GM10847 (cell line): ENCODE measurements around the gene OR52I1.

ENCODE experiments used
- POLR2A ChIP-seq: IDR thresholded peaks from 2 replicates; pipeline ENCODE4 v1.6.1; 2011; ENCODE audit not compliant: insufficient read length; ENCODE audit errors: extremely low read depth

OR52I1 gene, protein sequence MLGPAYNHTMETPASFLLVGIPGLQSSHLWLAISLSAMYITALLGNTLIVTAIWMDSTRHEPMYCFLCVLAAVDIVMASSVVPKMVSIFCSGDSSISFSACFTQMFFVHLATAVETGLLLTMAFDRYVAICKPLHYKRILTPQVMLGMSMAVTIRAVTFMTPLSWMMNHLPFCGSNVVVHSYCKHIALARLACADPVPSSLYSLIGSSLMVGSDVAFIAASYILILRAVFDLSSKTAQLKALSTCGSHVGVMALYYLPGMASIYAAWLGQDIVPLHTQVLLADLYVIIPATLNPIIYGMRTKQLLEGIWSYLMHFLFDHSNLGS

DNA sequence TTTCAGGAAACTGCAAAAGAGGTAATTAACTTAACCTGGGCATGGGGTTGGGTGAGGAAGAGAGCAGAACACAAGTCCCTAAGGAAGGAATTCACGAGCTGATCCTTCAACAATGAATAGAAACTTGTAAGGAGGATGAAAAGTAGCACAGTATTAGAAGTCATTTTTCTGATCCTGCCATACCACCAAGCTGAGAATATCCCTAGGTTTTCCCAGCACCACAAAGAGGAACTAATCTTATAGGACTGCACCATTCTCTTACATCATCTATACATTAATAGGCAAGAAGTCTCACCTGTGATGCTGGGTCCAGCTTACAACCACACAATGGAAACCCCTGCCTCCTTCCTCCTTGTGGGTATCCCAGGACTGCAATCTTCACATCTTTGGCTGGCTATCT, at the start of gene OR52I1:
Gene OR52I1 (plus strand): TSS at position 301 of the 400 bp plus-strand sequence. CDS start 0 bp downstream, at position 301.
- TF ChIP-seq POLR2A = no peak

DNA sequence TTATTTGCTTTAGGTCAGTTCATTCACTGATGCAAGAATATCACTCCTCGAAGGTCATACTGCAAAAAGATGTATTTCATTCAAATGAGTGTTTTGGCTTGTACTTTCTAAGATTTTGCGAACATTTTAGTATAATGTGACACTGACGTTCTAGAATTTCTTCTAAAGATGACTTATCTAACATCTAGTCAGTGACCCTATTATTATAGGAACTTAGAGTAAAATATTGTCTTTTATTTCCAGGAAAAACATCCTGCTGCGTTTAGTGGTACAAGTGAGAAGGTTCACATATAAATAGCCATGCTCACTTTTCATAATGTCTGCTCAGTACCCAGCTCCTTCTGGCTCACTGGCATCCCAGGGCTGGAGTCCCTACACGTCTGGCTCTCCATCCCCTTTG, 48.9 kb upstream of the OR52I1 start, which contains the start of gene OR52M1:
Gene OR52M1 (plus strand): TSS at position 301 of the 400 bp plus-strand sequence. CDS start 0 bp downstream, at position 301.
- TF ChIP-seq POLR2A = no peak

DNA sequence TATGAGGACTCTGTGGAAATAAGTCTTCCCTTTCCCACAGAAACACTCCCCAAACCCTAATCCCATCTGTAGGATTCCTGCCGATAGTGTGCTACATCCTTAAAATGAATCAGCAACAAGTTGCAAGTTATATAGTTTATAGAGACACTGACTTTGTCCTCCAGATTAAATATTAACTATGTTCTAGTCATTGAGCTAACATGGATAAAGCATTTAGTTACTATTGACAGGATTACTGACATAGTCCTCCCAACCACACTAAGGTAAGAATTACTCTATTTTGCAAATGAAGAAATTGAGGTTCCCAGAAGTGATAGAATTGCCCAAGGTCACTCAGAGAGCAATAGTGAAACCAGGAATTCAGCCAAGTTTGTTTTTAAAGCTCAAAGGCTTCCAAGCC, 47.0 kb upstream of the OR52I1 start:
- TF ChIP-seq POLR2A = no peak

DNA sequence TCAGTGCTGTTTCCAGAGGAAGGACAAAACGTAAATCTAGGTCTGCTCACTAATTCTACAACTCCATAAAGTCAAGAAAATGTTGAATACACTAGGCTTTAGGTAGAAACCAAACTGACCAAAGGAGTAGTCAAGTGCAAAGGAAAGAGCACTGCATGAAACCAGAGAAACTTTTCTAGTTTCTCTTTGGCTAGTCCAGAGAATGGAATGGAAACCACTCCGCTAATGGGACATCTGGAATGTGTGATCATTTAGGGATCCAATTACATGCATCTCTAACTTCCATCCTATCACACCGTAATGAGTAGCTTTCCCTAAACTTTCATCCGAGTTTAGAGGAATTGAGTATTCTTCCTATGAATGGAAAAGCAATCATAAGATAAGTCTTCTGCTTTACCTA, 46.4 kb upstream of the OR52I1 start:
- no peak for TF ChIP-seq POLR2A

DNA sequence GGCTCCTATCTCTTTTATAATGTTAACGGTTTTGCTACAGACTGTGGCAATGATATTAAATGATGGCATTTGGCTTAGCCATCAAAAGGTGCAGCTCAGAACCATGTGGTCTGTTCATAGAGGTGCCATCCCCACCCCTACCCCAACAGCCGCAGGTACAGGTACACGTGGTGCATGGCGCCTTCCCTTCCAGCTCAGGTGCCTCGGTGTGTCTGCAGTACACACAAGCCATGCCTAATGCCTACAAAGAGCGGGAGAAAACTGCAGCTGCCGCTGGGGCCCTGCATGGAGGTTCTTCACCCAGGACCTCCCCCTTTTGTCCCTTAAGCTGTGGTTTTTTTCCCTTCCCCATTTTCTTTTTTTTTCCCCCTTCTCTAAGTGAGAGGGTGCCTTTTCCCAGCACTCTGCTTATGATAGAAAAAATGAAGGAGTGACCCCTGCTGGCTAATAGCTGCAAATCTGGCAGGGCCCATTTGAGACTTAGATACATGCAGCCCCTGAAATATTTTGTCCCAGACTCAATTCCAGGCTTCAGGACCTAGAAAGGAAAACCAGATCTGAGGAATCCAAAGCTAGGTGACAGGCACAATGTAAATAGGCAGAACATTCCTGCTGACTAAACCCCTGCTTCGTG, 42.4 kb upstream of the OR52I1 start:
- TF ChIP-seq POLR2A = no peak

DNA sequence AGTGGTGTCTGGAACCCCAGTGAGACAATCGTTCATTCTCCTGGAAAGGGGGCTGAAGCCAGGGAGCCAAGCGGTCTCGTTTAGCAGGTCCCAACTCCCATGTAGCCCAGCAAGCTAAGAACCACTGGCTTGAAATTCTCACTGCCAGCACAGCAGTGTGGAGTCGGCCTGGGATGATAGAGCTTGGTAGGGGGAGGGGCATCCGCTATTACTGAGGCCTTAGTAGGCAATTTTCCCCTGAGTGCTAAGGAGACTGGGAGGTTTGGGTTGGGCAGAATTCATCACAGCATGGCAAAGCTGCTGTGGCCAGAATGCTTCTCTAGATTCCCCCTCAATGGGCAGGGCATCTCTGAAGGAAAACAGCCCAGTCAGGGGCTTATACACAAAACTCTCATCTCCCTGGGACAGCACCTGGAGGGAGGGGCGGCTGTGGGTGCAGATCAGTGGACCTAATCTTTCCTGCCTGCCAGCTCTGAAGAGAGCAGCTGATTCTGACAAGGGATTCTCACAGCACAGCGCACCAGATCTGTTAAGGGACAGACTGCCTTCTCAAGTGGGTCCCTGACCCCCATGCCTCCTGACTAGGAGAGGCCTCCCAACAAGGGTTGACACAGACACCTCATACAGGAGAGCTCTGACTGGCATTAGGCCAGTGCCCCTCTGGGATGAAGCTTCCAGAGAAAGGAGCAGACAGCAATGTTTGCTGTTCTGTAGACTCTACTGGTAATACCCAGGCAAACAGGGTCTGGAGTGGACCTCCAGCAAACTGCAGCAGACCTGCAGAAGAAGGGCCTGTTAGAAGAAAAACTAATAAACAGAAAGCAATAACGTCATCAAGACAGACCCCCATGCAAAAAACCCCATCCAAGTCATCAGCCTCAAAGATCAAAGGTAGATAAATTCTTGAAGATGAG, 34.1 kb upstream of the OR52I1 start:
- no peak for TF ChIP-seq POLR2A

DNA sequence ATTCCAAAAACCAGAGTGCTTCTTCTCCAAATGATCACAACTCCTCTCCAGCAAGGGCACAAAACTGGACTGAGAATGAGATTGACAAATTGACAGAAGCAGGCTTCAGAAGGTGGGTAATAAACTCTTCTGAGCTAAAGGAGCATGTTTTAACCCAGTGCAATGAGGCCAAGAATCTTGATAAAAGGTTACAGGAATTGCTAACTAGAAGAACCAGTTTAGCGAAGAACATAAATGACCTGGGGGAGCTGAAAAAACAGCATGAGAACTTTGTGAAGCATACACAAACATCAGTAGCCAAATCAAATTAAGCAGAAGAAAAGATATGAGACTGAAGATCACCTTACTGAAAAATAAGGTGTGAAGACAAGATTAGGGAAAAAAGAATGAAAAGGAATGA, 33.4 kb upstream of the OR52I1 start:
- TF ChIP-seq POLR2A = no peak

DNA sequence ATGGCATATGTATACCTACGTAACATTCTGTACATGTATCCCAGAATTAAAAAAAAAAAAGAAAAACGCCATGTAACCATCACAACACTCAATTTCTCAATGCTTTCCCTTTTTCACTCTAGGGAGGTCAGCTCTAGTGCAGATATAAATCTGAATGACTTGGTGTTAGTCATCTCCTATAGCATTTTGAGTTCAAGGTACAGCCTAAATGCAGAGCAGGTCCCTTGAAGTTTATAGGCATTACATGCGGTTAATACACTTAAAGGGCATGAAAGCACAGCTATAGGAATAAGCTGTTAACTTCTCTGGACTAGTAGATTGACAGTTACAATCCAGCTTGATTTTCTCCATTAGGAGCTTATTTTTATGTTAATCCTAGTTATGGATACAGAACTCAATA, 28.5 kb upstream of the OR52I1 start:
- no peak for TF ChIP-seq POLR2A

DNA sequence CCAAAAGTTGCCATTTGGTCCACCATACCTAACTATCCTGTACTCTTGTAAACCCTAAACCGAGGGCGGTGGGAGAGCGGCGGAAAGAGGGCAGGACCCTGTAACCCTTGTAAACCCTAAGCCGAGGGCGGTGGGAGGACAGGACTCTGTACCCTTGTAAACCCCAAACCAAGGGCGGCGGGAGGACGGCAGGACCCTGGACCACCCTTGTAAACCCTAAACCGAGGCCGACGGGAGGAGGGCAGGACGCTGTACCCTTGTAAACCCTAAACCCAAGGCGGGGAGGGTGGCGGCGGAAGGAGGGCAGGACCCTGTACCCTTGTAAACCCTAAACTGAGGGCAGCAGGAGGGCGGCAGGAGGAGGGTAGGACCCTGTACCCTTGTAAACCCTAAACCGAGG, 24.8 kb upstream of the OR52I1 start:
- TF ChIP-seq POLR2A = no peak

DNA sequence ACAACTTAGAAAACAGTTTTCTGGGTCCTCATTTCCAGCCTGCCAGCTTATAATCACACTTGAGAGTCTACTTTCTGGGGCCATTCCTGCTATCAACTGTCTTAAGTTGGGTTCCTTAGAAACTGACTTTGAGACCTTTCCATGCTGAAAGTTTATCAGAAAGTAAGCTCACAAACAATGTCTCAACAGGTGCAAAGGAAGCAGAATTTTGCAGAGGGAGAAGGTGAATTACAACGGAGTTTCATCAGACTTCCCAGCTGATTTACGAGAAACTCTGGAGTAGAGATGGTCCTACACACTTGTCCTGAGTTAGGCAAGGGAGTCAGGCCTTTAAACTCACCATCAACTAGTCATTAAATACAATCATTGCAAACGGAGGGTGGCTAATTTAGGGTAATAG, 17.0 kb upstream of the OR52I1 start:
- no peak for TF ChIP-seq POLR2A

DNA sequence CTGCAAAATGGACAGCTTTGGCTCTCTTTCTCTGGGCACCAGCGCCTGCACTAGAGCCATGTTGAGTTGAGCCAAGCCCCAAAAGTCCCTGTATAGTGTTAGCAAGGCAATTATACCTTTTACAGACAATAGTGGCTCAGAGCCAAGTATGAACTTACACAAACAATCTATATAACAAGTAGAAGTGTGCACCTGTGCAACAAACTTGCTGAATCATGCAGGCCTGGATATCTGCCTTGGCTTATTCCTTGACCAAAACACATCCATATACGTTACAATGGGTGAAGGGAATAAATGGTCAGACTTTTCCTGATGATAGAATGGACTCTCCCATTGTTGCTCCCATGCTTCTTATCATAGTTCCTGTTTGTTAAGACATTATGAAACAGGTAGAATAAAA, 16.1 kb upstream of the OR52I1 start:
- TF ChIP-seq POLR2A = no peak

DNA sequence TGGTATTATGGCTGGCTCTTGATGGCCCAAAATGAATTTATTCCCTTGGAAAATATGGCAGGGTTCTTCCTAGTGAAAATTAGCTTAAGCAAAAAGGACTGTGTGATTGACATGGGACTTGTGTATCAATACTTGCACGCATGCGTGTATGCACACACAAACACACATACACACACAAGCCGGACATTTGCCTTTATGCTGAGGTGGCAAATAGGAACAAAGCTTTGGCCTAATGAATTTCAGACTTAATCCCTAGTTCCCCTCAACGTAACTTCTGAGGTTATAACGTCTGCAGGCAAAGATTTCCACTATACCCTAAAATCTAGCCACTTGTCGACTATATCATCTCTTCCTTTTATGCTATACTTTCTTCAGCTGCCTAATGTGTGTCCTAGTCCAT, 15.2 kb upstream of the OR52I1 start:
- TF ChIP-seq POLR2A = no peak

DNA sequence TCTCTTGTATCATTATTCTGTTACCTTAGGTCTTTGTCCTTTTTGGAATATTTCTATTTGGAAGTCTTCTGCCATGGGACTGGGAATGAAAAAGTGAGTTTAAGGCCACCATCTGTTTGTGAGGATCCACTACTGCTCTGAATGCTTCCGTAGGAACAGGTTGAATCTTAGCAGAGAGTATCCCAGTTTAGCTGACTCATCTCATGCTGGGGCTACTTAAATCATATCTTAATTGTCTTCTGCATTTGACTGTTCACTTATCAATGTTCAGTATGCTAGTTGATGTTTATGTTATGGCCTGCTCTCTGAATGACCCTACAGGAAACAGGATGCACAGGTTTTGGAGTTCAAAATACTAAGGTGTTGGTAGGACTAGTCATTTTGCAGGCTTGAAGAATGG, 13.7 kb upstream of the OR52I1 start:
- TF ChIP-seq POLR2A = no peak

DNA sequence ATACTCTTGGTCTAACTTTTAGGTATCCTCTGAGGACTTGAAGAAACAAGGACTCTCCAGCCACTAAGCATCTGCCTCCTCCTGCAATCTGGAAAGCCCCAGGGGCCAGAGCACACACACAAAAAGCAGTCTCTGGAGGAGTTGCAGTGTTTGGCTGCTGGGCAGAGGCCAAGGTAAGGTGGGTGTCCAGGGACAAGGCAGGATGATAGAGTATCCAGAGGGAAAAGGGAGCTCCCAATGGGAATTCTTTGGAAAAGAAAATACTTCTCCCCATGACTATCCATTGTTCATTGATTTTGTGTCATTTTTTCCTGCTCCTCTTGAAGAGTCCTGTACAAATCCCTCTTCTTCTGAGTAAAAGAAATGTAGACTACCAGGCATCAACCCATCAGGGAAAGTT, 12.4 kb upstream of the OR52I1 start, which contains the start of gene OR52I2:
Gene OR52I2 (plus strand): TSS at position 301 of the 400 bp plus-strand sequence.
- no peak for TF ChIP-seq POLR2A

DNA sequence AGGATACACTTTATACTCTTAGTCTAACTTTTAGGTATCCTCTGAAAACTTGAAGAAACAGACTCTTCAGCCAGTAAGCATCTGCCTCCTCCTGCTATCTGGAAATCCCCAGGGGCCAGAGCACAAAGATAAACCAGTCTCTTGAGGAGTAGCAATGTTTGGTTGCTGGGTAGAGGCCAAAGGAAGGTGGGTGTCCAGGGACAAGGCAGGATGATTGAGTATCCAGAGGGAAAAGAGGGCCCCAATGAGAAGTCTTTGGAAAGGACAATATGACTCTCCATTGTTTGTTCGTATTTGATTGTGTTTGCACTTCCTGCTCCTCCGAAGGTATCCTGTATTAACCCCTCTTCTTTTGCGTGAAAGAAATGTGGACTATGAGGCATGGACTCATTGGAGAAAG, 4.8 kb upstream of the OR52I1 start:
- no peak for TF ChIP-seq POLR2A

DNA sequence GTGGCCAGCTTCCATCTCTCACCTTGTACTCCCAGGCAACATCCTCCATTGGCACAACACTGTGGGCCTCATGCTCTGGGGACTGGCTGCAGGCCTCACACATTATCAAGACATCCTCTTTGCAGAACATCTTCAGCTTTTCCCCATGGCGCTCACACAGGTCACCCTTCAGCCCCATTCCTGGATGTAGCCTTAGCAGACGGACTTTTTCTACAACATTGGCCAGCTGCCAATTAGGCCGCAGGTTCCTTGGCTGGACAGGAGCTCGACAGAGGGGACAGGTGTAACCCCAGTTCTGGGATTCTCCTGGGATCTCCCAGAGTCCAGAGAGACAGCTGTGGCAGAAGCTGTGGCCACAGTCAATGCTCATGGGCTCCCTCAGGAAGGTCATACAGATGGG, 11.2 kb downstream of the OR52I1 start:
- no peak for TF ChIP-seq POLR2A
